ENCODE measurements around the gene ZNF668.
"Not testable (repeated sequence)": the region's sequence is repeated elsewhere in the genome, so short reads cannot be mapped to it uniquely, and the experiment has no call there.

Gene ZNF668

DNA sequence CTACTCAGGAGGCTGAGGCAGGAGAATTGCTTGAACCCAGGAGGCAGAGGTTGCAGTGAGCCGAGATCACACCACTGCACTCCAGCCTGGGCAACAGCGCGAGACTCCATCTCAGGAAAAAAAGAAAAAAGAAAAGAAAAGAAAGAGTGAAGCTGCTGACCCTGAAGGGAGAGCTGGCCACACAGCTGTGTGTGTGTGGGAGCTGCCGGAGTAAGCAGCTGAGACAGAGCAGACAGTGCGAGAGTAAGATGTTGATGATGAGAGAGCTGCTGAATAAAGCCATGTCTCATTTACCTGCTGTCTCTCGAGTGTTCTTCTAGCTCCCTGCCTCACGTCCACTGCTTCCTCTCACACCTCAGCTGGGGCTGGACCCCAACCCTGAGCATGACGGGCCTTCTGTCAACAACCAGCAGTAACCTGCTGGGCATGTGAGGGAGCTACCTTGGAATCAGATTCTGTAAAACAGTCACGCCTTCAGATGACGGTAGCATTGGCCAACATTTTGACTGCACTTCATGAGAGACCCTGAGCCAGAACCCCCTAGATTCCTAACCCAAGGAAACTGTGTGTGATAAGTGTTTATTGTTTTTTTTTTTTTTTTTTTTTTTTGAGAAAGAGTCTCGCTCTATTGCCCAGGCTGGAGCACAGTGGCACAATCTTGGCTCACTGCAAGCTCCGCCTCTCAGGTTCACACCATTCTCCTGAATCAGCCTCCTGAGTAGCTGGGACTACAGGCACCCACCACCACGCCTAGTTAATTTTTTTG lies 27.0 kb upstream of the ZNF668 start:
- not testable (repeated sequence) for DNase-seq (ENCODE audit: low read depth)

DNA sequence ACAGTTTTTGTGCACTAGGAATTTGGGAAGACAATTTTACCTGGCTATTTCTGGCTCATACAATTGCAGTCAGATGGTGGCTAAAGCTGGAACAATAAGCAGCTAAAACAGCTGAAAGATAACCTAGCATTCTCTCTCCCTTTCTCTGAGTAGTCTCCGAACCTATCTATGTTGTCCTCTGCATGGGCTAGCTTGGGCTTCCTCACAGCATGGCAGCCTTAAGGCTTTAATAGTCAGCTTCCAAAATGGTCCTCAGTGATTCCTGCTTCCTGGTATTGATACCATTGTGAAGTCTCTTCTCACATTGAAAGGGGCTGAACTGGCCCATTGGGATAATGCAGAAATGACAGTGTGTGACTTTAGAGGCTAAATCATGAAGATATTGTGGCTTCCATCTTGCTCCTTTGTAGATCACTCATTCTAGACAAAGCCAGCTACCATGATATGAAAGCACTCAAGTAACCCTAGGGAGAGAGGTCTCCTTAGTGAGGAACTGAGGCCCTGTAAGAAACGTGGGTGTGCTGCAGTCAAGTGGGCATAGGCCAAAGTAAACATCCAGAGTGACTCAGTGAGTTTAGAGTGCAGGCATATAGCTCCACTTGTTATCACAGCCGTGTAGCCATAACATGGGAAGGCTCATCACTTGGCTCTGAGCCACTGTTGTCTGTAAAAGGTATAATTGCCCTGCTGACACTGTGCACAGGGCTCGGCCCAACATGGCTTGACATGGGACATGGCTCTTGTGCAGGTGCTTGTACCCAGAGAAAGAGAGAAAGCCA lies 26.0 kb upstream of the ZNF668 start:
- DNase-seq (ENCODE audit: low read depth): no peak

DNA sequence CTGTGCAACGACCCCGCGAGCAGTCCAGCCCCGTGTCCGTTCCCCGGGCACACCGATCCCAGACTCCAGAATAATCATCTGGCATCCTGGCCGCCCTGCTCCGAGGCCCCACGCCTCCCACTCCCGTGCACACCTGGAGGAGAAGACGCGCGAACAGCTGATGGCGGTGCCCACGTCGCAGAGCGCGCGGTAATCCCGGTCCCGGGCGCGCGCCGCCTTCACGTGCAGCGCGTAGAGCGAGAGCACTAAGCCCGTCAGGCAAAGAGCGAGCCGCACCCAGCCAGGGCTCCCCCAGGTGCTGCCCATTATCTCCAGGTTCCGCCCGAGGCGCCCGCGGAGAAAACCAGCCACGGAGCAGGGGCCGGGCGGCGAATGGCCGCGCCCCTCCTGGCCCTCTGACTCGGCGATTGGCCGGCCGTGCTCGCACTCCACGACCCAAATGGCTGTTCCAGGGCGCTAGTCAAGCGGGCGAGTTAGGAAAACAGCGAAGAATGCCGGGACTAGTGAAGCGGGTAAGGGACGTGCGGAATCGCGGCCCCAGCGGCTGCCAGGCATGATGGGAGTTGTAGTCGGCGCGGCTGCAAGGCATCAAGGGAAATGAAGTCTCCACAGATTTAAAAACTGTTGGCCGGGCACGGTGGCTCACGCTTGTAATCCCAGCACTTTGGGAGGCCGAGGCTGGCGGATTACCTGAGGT lies 20.5 kb upstream of the ZNF668 start, which contains the start of gene VKORC1:
VKORC1 (minus strand) TSS at position 374 of the 697 bp plus-strand sequence; CDS start at position 306, 68 bp downstream.
- DNase-seq (ENCODE audit: low read depth): peak; percentile 93

DNA sequence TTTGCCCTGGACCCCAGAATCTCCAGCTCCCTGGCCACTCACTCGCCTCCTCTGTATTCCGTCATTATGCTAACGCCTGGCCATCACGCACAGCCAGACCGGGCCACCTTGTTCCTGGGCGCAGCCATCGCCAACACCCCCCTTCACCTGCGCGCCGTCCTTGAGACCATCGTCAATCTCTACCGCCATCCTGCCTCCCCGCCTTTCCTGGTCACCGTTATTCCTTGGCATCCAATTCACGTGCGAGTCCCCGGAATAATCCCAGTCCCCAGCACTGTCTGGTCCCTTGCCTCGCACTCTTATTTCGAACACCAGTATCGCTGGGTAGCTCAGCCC lies 20.0 kb upstream of the ZNF668 start:
- DNase-seq (ENCODE audit: low read depth): no peak

DNA sequence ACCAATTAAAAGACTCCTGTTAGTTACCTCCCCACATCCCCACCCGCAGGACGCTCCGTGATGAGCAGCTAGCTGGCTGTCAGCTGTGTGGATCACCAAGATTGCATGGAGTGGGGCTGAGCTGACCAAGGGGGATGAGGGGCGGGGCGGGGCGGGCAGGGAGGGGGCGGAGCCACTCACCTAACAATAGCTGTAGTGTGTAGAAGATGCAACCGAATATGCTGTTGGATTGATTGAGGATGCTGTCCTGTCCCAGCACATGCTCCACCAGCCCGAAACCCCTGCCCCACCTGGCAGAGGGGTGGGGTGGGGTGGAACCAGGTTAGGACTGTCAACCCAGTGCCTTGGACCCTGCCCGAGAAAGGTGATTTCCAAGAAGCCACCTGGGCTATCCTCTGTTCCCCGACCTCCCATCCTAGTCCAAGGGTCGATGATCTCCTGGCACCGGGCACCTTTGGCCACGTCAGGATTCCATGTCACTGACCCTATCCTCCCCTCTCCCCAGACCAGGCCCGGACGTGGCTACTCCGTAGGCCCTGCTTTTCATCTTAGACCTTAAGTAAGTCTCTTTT lies 19.2 kb upstream of the ZNF668 start:
- no peak for DNase-seq (ENCODE audit: low read depth)

DNA sequence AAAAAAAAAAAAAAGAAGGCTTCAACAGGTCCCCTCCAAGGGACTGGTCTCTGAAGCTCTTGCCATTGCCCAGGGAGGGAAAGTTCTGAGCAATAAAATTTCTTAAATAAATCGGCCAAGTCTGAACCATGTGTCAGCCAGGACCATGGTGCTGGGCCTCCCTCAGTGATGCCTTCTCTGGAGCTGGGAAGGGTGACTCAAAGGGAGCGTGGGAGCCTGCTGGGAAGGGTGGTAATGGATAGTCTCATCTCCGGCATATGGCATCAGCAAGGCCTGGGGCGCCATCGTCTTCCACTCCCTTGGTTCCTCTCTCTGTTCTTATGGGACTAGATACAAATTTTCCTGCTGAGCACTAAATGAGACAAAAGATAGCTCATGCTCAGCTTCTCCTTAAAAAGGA lies 18.3 kb upstream of the ZNF668 start:
- no peak for DNase-seq (ENCODE audit: low read depth)

DNA sequence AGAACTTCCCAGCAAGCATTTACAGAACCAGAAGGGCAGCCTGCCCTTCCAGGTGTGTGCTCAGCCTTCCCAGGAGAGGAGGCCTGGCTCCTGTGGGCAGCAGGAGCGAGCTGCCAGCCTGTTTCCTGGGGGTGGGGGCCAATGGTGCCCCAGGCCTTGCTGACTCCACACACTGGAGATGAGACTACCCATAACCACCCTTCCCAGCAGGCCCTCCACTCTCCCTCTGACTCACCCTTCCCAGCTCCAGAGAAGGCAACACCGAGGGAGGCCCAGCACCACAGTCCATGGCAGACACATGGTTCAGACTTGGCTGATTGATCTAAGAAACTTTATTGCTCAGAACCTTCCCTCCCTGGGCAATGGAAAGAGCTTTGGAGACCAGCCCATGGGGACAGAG lies 16.5 kb upstream of the ZNF668 start:
- DNase-seq (ENCODE audit: low read depth): no peak

DNA sequence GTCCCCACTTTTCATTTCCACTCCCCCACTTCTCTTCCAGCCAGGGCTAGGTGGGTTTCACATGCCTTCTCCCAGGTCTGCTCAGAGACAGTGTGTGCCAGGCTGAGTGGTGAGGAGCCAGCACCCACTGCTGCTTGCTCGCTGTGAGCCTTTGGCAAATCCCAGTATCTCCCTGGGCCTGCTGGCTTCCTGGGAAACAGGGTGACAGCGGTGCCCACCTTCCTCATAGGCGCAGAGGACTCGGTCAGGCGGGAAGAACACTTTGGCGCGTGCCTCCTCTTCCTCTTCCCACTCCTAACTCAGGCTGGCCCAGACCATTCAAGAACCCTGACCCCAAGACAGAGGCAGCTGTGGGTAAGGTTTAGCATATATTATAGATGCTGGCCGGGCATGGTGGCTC lies 15.2 kb upstream of the ZNF668 start:
- DNase-seq (ENCODE audit: low read depth): no peak

DNA sequence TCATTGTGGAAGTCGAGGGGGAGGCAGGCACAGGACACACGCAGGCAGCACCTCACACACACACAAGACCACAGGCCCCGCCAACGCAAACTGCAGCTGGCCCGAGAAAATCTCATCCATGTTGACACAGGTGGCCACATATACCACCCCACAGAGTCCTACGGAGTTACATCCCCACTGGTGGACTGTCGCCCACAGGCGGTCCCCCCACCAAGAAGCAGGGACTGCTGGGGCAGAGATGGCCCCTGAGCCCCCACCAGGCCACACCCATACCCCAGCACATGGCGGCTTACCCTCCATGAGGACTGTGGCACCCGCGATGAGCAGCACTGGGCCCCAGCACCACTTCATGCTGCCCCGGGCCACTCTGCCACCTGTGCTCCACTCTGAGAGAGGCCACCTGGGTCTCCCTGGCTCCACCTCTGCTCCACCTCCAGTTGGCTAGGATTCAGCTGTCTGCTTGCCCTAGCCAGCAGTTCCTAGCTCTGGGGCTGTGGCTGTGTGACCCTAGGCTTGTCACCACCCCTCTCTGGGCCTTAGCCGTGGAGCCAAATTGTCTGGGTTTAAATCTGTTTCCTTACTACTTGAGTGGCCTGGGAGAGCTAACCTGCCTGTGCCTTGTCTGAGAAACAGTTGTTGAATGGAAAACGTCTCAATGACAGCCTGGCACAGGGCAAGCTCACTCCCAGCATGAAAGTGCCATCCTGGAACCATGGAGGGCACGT lies 14.6 kb upstream of the ZNF668 start, which contains the start of gene PRSS53:
PRSS53 (minus strand) TSS at position 485 of the 725 bp plus-strand sequence; CDS start at position 351, 134 bp downstream.
- DNase-seq (ENCODE audit: low read depth): no peak

DNA sequence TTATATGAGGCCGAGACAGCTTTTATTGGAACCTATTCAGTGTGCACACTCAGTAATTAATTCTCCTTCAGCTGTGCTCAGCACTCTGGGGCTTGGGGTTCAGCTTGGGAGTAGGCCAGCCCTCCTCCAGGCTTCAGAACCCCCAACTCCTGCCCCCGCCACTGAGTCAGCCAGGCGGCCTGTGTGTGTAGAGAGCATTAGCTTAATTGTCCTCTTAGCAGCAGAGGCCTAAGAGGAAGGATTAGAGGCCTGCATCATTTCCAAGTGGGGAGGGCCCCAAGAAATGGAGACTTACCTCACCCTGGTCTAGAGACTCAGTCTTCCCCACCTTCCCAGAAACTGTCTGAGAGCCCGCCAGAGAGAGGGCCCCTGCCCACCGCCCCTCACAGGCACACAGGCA lies 13.9 kb upstream of the ZNF668 start:
- no peak for DNase-seq (ENCODE audit: low read depth)

DNA sequence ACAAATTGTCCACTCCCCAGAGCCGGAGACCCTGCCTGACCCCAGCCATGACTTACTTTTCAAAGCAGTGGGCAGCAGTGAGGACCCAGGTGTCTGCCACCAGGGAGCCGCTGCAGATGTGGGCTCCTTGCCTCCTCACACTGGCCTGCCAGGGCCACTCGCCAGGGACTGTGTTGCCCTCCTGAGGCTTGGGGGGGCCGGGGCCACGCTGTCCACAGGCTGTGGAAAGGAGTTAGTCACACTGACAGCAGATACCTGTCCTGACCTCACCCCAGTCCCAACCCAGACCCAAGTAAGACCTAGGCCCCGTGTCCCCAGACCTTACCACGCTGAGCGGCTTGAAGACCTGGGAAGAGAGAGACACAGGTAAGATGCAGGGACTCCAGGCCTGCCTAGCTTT lies 13.4 kb upstream of the ZNF668 start:
- no peak for DNase-seq (ENCODE audit: low read depth)

DNA sequence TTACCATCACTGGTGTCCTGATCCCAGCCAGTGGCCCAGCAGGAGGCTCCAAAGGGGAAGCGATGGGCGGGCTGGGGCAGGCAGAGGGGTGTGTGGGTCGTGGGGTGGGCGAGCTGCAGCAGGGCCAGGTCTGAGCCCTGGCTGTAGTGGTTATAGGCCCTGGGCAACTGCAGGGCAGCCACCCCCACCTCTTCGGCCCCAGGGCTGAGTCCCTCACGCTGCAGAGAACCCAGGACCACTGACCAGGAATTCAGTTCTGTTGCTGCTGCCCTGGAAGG lies 12.5 kb upstream of the ZNF668 start:
- DNase-seq (ENCODE audit: low read depth): no peak

DNA sequence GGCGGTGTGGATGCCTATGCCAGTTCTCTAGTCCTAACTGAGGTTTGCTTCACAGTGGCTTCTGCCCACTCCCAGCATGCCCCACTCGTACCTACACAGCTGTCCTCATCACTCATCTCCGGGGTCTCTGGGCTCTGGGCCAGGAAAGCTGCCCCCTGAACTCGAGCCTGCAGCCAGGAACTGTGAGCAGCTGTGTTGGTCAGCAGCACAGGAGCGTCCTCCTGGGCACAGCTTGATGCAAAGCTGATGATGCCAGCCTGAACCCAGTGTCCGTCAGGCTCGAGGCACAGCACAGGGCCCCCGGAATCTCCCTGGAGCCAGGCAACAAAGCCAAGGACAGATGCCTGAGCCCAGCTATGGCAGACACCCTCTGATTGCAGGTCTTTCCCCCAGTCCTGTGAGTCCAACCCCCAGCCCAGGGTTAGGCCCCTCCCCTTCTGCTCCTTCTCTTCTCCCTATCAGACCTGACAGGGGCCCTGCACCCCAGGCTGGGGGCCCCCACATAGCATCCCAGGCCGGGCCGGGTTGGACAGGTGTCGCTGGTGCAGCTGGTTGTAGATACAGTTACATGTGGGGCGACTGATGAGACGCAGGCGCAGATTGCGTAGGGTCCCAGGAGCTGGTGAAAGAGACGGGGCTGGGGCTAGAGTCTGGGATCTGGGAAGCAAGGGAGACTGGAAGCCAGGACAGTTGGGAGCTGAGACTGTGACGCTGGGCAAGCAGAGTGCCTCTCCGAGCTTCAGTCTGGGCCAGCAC lies 12.0 kb upstream of the ZNF668 start:
- DNase-seq (ENCODE audit: low read depth): no peak

DNA sequence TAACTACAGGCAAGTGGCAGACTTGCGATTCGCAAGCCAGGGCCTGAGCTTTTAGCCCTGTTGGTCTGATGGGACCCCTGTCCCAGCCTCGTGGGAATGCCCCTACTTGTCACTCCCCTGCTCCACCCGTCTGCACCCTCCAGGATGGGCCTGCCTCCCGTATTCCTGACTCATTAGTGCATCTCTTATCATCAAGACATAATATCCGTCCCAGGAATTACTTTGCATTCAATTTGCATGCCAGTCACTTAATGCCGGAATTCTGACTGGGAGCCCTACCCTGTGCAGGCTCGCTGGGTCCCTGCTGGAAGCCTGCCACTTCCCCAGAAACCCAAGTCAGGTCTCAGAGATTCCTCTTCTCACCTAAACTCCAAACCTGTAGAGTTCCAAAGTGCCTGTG lies 11.4 kb upstream of the ZNF668 start:
- no peak for DNase-seq (ENCODE audit: low read depth)

DNA sequence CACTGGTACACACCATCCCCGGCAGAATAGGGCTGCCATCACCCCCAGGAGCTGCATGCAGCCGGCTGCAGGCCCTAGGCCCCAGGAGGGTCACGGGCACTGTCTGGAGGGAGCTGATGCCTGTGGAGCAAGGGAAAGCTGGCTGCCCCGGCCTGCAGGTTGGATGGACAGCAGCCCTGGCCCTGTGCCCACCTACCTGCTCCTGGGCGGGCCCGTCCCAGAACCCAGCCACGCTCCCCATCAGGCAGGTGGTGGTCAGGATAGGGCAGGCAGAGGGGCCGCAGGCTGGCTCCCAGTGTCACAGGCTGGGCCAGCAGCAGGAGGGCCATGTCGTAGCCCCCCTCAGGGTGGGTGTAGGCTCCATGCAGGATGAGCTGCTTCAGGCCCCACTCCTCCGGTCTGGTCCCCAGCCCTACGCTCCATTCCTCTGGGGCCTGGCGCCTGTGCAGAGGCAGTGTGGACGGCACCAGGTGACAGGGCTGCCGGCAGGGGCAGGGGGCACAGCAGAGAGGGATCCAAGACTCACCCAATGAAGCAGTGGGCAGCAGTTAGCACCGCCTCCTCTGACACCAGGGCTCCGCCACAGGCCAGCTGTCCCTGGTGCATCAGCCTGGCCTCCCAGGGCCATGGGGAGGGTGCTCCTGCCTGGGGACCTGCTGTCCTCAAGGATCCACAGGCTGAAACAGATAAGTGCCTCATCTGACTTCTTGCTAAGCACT lies 10.7 kb upstream of the ZNF668 start:
- no peak for DNase-seq (ENCODE audit: low read depth)

DNA sequence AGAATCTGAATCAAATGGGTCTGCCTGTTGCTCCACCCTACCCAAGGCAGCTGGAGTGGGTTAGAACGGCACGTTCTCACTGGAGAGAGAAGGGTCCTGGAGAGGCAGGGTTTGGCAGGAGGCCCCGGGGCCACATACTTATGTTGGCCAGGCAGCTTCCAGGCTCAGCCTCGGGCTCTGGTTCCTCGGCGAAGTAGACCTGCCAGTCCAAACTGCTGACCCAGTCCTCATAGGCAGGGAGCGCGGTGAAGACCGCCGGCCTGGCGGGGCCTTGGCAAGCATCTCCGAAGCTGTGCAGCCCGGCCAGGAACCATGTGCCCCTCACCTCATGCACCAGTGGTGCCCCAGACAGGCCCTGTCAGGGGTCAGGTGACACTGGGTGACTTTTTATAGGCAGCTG lies 9.9 kb upstream of the ZNF668 start:
- no peak for DNase-seq (ENCODE audit: low read depth)

DNA sequence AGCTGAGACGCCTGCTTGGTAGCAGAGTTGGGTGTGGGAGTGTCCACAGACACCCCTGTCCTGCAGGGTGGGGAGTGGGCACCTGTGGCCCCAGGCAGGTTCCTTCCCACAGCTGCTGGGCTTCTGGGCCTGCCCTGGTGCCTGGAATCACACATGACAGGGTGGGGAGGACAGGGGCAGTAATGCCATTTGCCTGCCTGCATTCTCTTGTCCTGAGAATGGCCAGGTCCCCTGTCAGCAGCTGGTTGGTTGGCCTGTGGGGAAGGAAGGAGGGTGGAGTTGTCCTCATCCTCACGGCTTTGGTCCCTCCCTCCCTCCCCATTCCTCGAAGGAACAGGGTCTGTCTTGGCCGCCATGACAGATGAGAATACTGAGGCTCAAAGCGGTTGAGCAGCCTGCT lies 9.5 kb upstream of the ZNF668 start:
- DNase-seq (ENCODE audit: low read depth): no peak

DNA sequence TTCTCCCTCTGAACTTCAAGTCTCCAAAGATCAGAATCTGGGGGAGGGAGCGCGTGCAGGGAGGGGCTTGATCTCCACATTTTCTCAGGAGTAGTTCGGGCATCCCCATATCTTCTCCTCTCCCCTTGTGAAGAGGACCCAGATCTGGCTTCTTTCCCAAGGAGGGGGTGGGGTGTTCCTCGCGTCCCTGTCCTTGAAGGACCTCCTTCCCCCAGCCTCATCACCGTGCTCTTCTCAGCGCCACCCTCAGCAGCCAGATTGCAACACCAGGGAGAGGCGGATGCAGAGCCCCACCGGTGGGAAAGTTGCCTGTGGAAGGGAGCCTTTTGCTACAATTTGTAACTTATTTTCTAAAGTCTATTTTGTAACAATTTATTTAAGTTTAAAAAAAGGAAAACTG lies 9.0 kb upstream of the ZNF668 start:
- DNase-seq (ENCODE audit: low read depth): no peak

DNA sequence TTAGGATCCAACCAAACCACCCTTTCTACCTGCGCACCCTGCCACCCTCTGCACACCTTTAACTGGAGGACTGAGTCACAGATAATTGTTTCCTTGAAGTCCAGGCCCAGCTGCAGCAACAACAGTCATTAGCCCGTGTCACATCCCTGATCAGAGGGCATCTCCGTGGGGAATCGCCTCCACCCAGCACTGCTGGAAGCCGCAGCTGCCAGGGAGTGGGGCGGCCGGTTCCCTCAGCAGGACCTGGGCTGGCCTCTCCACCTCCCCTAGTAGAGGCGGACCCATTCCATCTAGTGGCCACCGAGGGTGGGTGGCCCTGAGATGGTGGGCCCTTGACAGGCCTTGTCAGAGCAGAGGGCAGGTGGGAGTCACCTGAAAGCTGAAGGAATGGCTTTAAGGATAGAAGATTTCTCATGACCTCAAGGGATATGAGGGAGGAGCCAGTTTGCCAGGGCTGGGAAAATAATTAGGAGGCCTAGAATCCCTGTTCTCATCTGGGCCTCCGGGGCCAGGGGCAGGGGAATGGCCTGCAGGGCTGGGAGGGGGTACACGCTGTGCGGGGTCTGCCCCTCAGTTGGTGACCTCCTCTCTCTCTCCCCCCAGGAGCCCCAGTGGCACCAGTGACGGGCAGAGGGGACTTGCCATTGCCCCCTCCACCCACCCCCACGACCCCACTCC lies 8.5 kb upstream of the ZNF668 start:
- DNase-seq (ENCODE audit: low read depth): no peak
